HG03159 (cell line): Measurements from ENCODE around the gene CDC123.
"Not testable (repeated sequence)": the region's sequence is repeated elsewhere in the genome, so short reads cannot be mapped to it uniquely, and the experiment has no call there.

Experiments
- ATAC-seq: cut with Tn5 transposase; IDR thresholded peaks from one replicate; pipeline ENCODE4 v1.9.1; 2021; ENCODE audit warnings: mild to moderate bottlenecking, moderate library complexity; ENCODE audit not compliant: unreplicated experiment

Gene CDC123

DNA sequence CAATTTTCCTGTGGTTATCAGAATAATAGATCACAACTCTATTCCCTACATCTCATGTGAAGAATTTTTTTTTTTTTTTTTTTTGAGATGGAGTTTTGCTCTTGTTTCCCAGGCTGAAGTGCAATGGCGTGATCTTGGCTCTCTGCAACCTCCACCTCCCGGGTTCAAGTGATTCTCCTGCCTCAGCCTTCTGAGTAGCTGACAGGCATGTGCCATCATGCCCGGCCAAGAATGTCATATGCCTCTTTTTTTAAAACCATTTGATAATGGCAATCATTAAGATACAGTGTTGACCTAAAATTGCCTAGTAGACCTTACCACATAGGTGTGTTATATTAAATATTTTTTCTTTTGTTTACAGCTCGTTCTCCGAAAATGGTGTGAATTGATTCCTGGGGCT, 38.7 kb downstream of the CDC123 start:
- ATAC-seq: not testable (repeated sequence)

- no peak for ATAC-seq
Observed at GRCh38 chr10:12235116-12235694, 39.2 kb downstream of the CDC123 start.

DNA sequence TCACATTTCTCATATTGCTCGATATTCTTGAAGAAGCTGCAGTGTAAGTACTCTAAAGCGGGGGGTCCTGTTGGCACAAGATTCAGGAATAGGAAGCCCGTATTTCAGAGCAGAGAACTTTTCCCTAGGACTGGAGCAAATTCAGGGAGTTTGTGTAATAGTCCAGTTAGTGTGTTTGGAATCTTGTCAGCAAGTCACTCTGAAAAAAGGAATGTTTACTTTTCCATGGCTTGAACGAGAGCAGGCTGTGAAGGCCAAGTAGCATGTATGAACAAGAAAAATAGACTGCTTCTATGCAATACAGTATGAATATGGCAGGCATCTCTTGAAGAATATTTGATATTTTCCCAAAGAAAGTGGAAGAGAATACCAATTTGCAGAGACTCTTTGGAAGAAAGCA, 39.8 kb downstream of the CDC123 start:
- ATAC-seq: no peak

- no peak for ATAC-seq
Observed at GRCh38 chr10:12237265-12238220, 41.6 kb downstream of the CDC123 start.

- ATAC-seq: no peak
Observed at GRCh38 chr10:12238821-12239220, 42.8 kb downstream of the CDC123 start.

DNA sequence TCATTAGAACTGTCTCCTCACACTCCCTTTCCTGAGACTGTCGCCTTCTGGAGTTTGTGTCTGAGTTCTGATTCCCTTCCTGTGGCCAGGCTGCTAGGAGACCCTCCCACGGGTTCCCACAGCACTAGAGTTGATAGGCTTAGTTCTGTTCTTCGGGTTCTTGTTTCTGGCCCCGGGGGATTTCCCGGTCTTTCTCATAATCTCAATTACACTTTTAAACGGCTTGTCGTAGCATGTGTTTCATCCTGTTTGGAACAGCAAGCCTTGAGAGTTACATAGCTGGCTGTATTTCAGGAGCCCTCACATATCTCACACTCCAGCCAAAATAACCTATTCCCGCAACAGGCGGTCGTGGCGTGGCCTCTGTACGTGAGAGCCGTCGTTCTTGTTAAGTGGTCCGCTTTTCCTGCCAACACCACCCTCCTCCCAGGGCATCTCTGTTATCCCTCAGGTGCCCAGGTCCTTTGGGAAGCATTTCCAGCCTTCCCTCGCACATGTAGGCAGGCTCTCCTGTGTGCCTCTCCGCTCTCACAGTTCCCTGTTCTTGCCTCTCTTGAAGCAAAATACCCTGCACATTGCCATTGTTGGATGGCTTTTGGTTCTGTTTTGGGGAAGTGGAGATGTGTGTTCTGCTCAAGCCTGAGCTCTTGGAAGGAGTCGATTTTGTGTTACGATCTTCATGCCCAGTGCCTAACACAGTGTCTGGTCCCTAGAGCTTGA, 46.0 kb downstream of the CDC123 start:
- no peak for ATAC-seq

GRCh38 chr10:12243864-12244620, 48.1 kb downstream of the CDC123 start:
- peak; percentile 54 for ATAC-seq

- no peak for ATAC-seq
Observed at GRCh38 chr10:12250181-12250580, 54.2 kb downstream of the CDC123 start.

DNA sequence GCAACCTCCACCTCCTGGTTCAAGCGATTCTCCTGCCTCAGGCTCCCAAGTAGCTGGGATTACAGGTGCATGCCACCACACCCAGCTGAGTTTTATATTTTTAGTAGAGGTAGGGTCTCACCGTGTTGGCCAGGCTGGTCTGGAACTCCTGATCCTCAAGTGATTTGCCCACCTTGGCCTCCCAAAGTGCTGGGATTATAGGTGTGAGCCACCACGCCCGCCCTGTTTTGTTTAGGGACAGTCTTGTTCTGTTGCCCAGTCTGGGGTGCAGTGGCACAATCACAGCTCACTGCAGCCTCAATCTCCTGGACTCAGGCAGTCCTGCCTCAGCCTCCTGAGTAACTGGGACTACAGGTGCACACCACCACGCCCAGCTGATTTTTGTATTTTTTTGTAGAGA, 54.7 kb downstream of the CDC123 start:
- ATAC-seq: not testable (repeated sequence)

GRCh38 chr10:12251581-12251980, 55.6 kb downstream of the CDC123 start:
- no peak for ATAC-seq

- ATAC-seq: peak; percentile 65
Observed at GRCh38 chr10:12252882-12253546, 57.0 kb downstream of the CDC123 start.

DNA sequence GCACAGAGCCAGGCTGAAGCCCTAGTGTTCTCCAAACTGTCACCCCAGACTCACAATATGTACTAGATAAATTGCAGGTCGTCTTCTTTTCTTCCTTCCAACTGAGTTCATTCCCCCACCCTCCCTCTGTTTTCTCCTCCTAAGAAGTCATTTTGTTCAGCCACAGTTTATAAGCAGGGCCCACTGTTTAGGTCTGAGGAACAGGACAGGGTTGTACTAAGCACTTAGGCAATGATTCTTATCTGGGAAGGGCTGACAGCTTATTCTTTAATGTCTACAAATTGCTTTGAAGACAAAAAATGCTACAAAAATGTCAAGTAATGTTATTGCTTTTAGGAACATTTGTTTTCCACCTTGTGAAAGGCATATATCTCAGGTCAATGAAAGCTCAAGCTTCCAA, 59.1 kb downstream of the CDC123 start:
- ATAC-seq: no peak

DNA sequence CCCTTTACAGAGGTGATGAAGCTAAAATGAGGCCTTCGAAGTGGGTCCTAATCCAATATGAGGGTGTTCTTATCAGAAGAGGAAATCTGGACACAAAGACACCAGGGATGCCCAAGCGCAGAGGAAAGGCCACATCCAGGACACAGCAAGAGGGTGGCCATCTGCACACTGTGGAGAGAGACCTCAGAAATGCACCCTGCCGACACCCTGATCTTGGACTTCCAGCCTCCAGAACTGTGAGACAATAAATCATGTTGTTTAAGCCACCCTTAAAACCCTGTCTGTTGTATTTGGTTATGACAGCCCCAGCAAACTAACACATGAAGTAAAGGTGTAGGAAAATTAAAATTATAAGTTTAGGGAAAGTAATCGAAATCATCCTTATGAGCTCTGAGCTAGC, 64.0 kb downstream of the CDC123 start:
- ATAC-seq: no peak

DNA sequence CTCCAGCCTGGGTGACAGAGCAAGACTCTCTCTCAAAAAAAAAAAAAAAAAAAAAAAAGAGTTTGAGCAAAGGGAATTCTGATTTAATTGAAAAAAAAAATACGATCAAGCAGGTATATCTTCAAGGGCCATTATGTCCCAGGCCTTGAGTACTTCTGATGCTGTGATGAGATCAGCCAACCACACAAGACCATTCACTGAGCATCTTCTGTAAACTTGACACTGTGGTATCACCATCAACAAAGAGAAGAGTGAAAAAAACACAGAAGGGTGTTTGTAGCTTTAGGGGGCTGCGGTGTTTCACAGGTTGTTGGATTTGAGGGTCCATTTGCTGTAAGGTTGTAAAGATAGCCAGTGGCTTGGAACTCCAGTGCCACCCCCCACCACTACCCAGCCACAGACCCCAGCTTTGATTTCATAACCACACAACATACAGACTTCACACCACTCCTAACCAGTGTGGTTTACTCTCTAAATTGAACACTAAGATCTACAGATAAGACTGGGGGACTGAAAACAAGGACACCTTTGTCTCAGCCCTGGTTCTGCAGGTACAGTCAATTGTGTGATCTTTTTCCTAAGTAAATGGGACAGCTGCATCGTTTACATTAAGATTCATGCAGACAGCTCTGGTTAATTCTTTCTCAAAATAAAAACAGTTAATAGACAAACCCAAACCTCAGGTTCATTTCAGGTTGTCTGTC, 66.4 kb downstream of the CDC123 start:
- no peak for ATAC-seq

- ATAC-seq: peak; percentile 81
Observed at GRCh38 chr10:12264204-12264940, 68.4 kb downstream of the CDC123 start.

GRCh38 chr10:12269056-12269455, 73.1 kb downstream of the CDC123 start:
- ATAC-seq: no peak

- no peak for ATAC-seq
Observed at GRCh38 chr10:12271210-12271540, 75.2 kb downstream of the CDC123 start.

DNA sequence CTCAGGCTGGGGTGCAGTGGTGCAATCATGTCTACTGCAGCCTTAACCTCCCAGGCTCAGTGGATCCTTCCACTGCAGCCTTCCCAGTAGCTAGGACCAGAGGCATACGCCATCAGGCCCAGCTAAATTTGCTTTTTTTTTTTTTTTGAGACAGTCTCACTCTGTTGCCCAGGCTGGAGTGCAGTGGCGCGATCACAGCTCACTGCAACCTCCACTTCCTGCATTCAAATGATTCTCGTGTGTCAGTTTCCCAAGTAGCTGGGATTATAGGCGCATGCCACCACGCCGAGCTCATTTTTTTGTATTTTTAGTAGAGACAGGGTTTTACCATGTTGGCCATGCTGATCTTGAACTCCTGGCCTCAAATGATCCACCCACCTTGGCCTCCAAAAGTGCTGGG, 81.9 kb downstream of the CDC123 start:
- ATAC-seq: not testable (repeated sequence)

GRCh38 chr10:12279281-12279680, 83.3 kb downstream of the CDC123 start:
- ATAC-seq: no peak
